Measurements from ENCODE around the gene CLEC4G.
A peak's percentile ranks its signal among the peaks of the same experiment; 100 is the strongest.

CLEC4G gene

DNA sequence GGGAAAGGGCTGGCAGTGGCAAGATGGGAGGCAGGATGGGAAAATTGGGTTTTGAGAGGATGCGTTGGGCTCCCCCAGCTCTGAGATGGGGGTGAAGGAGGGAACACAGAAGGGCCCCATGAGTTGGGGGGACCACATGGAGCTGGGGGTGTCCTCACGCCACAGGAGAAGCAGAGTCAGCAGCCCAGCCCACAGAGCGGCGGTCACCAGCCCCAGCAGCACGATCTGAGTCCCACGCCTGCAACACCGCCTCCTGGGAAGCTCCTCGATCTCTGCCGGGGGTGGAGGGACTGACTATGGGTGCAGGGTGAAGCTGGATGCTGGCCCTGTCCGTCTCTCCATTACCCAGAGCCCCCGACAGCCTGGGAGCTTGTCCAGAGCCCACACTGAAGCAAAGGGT is 33.3 kb downstream of the CLEC4G start:
- DNase-seq (ENCODE audit: low spot score) (no peak), FAIRE-seq (no peak)

DNA sequence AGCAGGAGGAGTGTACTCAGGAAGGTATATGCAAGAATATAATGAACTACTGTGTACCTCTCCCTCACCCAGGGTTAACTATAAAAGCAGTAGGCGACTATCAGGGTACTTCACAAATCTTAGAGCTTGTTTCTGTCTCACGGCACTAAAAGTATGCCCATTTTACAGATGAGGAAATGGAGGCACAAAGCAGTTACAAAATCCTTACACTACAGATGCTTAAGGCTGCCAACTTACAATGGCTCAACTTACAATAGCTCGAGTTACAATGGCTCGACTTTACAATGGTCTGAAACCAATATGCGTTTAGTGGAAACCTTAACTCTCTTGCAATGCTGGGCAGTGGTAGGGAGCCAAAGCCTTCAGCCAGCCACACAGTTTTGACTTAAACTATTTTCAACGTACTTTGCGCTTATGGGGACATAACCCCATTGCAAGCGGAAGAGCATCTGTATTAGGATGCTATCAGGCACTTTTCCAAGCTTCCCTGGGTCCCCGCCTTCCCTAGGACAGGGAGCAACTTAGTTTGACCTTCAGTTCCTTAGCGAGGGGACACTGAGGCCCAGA is 34.1 kb downstream of the CLEC4G start:
- FAIRE-seq = no peak
- no peak for DNase-seq (ENCODE audit: low spot score)

DNA sequence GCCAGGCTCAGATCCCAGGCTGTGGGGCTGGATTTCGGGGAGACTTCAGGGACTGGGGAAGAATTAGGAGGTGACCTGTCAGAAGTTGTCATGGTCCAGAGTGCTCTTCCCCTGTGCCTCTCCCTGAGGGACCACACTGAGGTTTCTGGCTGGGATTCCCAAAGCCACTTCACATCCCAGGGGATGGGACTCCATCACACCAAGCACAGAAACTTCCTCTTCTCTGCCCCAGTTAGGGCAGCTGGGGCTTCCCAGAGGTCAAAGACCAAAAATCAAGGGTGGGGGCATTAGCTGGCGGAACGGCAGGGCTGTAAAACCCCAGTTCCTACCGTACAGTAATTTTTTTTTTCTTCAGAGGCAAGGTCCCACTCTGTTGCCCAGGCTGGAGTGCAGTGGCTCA is 37.4 kb downstream of the CLEC4G start:
- no peak for FAIRE-seq
- DNase-seq (ENCODE audit: low spot score) = no peak

DNA sequence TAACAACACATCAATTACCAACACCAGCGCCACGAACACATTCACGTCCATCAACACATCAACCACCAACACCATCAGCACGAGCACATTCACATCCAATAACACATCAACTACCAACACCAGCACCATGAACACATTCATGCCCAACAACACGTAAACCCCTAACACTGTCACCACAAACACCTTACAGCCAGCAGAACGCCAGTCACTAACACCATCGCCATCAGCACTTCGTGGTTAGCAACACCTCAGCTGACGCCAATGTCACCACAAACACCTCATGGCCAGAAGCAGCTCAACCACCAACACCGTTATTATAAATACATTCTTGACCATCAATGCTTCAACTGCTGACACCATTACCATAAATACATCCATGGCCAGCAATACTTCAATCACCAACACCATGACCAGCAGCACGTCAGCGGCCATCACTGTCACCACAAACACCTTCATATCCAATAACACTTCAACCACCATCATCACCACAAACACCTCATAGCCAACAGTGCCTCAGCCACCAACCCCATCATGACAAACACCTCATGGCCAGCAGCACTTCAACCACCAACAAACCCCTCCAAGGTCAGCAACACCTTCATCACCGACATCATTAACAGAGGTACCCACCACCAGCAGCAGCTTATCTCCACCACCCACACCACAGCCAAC is 39.4 kb downstream of the CLEC4G start:
- no peak for FAIRE-seq
- DNase-seq (ENCODE audit: low spot score) = no peak

DNA sequence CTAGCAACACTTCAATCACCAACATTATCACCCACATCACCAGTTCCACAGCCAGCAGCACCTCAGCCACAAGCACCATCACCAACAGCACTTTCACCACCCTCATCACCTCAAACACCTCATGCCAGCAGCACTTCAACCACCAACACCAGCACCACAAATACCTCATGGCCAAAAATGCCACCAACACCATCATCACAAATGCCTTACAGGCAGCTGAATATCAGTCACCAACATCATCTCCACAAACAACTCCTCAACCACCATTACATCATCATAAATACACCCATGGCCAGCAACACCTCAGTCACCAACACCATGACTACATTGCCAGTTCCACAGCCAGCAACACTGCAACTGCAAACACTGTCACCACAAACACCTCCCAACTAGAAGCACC is 40.4 kb downstream of the CLEC4G start:
- DNase-seq (ENCODE audit: low spot score) (no peak), FAIRE-seq (no peak)

DNA sequence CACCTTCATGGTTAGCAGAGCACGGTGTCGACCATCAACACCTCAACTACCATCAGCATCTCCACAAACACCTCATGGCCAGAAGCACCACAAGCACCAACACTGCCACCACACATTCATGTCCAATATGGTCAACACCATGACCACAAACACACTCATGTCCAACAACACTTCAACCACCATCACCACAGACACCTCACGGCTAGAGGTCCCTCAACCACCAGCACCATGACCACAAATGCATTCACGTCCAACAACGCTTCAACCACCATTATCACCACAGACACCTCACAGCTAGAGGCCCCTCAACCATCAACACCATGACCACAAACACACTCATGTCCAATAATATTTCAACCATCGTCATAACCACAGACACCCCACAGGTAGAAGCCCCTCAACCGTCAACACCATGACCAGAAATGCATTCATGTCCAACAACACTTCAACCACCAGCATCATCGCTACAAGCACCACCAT is 41.1 kb downstream of the CLEC4G start:
- no peak for DNase-seq (ENCODE audit: low spot score)
- no peak for FAIRE-seq

DNA sequence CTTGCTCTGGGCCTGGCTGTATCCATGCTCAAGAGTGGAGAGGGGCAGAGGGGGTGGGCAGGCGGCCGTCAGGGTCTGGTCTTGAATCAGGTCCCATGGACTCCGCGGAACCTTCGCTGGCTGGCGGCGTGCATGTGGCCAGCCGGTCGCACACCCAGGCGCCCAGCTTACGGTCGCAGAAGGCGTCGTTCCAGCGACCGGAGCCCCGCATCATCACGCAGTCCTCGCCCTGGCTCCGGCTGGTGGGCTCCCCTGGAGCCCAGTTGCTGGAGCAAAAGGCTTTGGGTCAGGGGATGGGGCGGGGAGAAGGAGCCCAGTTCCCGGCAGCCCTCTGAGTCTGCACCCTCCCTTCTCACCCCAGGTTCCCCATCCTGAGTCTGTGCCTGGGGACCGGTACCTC is 42.7 kb downstream of the CLEC4G start:
- DNase-seq (ENCODE audit: low spot score) = no peak
- FAIRE-seq = no peak

DNA sequence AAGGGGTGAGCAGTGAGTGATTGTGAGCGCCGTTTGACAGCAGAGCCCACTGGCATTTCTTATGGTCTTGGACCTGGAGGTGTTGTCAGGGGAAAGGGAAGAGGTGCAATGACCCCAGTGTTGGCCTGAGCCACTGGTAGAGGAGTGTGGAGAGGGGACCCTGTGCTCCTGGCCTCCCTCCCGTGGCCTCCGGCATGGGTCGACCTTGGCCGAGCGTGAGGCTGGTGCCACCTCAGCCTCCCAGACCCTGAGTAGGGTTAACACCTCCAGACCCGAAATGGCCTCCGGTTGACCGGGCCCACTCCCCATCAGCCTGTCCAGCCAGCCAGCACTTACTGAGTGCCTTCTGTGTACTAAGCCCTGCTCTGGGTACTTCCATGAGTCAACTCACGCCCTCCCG is 44.7 kb downstream of the CLEC4G start:
- DNase-seq (ENCODE audit: low spot score) (no peak), FAIRE-seq (no peak)

DNA sequence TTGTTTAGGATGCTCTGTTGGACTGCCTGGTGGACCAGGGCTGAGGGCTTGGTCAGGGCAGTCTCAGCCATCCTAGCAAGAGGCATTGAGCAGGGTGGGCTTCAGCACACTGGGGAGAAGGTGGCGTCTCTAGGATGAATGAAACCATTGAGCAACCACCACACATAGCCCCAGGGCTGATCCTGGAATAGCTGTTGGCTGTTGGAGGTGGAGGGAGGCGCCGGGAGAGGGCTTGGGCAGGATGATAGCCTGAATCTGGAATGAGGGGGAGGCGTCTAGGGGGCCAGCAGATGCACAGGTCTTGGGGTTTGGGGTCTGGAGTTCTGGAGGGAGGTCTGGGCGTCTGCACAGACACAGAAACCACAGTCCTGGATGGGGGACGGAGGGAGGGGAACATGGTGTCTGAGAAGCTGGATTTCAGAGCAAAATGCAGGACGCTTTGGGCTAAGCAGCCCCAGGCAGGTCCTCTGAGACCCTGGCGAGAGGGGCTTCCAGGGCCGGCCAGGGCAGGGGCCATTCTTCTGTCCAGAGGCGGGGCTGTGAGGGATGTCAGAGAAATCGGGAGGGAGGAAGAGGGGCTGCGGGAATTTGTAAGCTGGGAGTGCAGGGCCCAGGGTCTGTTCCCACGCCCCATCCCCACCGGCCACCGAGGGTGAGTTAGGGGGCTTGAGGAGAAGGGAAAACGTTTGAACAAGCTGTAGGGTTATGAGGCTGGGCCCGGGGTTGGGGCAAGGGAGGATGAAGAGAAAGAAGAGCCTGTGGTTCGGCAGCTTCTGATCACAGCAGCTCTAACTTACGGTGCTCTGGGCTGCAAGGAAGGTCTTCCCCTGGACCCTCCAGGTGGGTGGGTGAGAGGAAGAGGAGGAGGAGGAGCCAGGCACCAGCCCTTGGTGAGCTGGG is 46.1 kb downstream of the CLEC4G start:
- FAIRE-seq (no peak), DNase-seq (ENCODE audit: low spot score) (no peak)

DNA sequence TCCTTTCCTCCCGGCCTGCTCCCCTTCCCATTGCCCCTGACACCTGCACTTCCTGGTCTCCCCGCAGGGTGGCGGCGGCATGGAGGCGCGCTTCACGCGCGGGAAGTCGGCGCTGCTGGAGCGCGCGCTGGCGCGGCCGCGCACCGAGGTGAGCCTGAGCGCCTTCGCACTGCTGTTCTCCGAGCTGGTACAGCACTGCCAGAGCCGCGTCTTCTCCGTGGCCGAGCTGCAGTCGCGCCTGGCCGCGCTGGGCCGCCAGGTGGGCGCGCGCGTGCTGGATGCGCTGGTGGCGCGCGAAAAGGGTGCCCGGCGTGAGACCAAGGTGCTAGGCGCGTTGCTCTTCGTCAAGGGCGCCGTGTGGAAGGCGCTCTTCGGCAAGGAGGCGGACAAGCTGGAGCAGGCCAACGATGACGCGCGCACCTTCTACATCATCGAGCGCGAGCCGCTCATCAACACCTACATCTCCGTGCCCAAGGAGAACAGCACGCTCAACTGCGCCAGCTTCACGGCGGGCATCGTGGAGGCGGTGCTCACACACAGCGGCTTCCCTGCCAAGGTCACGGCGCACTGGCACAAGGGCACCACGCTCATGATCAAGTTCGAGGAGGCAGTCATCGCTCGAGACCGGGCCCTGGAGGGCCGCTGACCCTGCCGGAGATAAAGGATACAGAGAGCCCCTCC is 49.6 kb downstream of the CLEC4G start:
- DNase-seq (ENCODE audit: low spot score) (no peak), FAIRE-seq (no peak)

DNA sequence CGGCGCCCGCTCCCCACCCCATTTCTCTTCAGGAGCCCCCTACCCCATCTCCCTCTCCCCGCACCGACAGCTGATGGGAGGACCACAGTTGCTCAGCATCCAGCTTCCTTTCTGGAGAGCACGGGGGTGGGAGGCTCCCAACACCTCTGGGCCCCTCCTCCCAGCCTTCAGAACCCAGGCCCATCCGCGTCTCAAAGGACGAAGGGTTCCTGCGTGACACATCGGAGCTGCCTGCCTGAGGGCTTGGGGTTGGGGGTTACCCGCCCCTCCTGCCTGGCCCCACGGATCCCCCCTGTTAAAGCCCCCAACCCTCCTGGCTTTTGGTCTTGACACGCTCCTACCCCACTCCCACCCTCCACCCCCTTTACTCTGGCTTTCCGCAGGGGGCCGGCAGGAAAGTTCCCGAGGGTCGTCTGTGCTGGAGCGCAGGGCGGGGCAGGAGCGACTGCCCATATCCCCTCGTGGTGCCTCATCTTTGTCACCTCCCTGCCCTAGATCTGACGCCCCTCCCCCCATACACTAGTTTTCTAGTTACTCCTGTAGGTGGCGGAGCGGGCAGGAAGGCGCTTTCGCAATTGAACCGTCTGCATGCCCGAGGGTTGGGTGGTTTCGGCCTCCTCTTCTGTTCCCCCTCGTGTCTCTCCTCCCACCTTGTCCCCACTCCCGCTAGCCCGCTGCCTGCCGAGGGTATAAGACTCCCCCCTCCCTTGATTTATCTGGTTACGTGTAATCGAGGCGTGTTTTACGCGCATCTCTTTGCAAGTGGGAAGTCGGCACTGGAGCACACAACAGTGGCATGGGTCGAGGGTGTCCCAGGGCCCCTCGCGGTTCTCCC is 50.4 kb downstream of the CLEC4G start:
- FAIRE-seq (no peak), DNase-seq (ENCODE audit: low spot score) (peak; percentile 9)

DNA sequence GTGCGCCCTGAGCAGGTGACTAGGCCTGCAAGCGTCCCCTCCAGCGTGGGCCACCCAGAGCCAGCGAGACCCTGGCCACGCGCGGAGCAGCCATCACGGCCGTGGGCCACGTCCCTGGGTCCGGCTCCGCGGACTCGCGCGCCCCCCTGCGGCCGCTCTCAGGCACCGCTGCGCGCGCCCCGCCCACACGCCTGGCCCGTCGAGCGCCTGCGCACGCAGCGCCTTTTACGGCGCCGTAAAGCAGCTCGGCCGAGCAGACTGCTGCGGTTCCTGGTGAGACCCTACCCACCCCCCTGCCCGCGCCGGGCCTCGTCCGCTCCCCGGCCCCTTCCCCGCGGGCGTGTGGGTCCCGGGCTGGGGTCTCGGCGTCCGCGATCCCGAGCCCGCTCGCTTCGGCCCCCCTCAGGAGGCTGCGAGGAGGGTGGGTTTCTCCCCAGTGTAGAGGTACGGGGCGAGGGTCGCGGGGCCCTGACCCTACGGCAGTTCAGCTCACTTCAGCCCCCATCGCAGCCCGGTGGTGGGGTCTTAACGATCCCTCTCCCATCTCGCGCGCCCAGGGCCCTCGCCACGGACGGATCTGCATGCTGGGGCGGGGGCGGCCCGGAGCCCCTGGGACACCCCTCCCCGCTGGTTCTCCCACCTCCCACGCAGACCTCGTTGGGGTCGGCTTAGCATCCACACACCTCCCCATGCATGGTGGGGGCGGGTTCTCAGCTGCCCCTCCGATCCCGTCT is 51.1 kb downstream of the CLEC4G start, which contains the start of gene TRAPPC5:
Gene TRAPPC5 (plus strand): TSS at position 228 of the 734 bp plus-strand sequence. CDS start 1,421 bp downstream, outside the sequence.
- DNase-seq (ENCODE audit: low spot score) (peak; percentile 48), FAIRE-seq (no peak)

DNA sequence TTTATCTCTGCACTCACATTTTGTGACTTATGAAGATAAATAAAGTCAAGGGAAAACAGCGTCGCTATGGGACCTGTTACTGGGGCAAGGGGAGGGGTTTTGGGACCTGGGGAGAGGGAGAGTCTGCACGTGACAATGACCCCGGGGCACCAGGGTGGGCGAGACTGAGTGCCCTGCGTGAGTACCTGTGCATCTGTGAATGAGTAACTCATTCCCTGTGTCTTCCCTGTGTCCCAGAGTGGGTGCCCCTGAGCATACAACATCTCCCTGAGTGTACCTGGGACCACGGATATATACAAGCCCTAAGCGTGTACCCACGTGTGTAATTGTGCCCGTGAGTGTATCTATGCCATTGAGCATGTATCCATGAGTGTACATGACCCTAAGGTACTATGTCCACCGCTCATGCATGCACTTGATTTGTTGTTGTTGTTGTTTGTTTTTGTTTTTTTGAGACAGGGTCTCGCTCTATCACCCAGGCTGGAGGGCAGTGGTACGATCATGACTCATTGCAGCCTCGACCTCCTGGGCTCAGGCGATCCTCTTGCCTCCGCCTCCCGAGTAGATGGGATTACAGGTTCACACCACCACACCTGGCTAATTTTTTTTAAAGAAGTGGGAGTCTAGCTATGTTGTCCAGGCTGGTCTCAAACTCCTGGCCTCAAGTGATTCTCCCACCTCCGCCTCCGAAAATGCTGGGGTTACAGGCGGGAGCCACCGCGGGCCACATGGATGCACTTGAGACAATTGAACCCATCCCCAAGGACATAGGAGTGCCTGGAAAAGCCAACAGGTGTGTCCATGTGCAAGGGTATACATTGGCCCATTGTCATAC is 51.9 kb downstream of the CLEC4G start:
- DNase-seq (ENCODE audit: low spot score) (no peak), FAIRE-seq (no peak)

DNA sequence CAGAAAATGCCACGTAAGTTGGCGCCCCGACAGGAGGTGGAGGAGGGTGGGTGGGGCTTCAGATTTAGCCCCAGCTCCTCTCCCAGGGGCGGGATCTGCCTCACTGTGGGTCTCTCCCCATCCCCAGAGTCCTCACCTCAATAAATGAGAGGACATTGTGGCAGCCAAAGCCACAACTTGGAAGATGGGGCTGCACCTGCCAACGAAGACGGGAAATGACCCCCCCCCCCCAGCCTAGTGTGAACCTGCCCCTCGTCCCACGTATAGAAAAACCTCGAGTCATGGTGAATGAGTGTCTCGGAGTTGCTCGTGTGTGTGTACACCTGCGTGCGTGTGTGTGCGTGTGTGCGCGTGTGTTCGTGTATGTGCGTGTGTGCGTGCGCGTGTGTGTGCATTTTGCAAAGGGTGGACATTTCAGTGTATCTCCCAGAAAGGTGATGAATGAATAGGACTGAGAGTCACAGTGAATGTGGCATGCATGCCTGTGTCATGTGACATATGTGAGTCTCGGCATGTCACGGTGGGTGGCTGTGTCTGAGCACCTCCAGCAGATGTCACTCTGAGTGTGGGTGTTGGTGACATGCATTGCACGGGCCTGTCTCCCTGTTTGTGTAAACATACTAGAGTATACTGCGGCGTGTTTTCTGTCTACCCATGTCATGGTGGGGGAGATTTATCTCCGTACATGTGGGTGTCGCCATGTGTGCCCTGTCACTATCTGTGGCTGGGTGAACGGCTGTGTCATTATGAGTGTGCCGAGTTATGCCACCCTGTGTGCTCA is 52.7 kb downstream of the CLEC4G start:
- DNase-seq (ENCODE audit: low spot score) = no peak
- no peak for FAIRE-seq
